HG02981 (cell line): ENCODE data around the gene HOXC6.
"Not testable (repeated sequence)": the region's sequence is repeated elsewhere in the genome, so short reads cannot be mapped to it uniquely, and the experiment has no call there.

ENCODE experiments used
- ATAC-seq: cut with Tn5 transposase; IDR thresholded peaks from one replicate; pipeline ENCODE4 v1.9.1; 2021; ENCODE audit warnings: mild to moderate bottlenecking, moderate library complexity; ENCODE audit not compliant: unreplicated experiment

The HOXC6 gene

DNA sequence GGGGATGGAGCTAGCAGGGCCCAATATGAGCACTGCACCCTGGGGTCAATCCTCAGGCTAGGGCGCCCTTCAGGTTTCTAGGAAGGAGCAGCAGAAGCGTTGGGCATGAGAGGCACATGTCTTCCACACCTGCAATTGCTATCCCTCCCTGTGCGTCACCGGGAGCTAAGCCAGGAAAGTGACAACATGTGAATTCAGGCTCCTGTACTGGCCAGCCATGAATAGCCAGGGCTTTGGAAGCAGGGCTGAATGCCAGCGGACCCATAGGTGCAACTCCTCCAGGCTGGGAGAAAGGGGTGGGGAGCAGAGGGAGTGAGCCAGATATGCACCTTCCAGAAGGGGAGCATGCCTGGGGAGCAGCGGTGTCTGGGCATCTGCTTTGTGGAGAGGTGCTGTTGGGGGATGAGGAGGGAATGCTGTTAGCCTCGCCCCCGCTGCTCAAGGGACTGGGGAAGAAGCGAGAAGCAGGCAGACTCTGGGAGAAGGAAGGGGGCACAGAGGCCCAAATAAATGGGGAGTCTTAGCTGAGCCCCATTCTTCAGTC is 10.7 kb downstream of the HOXC6 start:
- ATAC-seq, result no peak

DNA sequence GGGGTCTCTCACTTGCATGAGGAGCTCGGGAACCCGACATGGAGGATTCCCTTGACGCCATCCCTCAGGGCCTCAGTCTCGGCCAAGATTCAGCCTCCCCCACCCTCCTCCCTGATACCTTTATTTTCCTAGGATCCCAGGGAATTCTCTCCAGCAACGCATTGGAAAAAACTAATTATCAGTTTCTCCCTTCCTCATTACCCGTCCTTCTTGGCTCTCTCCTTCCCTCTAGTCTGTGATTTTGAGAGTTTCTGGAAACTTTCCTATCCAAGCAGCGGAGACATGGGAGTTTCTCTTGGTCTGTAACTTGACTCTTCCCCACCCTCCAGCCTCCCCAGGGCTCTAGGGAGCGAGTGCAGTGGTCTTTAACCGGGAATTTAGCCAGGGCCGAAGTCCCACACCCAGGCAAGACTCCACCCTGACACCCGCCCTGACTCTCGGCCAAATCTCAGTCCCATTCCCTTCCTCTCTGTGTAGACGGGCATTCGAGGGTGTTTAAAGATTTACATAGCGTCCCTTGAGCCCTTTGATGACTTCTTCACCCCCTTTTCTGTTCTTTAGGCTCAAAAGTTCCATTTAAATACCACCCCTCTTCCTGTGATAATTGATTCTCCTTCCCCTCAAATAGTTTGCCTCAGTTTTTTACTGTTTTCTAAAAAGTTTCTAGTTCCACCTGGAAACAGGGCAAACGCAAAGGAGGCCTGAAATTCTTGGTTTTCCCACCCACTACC is 11.3 kb downstream of the HOXC6 start:
- no peak for ATAC-seq

DNA sequence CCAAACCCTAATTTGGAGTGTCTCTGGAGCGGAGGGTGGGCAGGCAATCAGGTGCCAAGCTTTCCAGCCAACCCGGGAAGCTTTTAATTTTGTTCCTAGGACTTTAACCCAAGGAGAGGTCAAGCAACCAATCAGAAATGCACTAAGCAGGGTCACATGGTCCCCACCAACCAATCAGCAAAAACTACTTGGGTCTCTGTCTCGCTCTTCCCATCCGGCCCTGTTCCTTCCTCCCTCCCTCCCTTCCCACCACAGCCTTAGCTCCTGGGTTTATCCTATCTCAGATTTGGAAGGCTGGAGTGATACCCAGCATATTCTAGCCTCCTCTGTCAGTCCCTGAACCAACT is 11.9 kb downstream of the HOXC6 start:
- no peak for ATAC-seq

DNA sequence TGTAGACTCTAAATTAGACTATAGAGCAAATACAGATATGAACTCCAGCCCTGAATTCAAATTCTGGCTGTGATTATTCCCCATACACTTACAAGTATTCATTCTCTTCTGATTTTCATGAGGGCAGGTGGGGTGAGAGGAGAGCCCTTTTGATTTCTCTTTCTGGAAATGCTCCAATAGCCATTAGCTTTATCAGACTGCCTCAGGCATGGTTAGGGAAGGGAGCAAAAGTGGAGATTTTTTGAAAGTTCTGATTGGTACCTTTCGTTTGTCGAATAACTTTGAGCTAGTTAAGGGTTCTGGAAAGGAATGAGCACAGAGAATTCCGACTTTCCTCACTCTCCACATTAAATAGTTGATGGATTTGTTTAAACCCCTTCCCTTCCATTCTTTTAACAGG is 12.4 kb downstream of the HOXC6 start:
- ATAC-seq, result no peak

DNA sequence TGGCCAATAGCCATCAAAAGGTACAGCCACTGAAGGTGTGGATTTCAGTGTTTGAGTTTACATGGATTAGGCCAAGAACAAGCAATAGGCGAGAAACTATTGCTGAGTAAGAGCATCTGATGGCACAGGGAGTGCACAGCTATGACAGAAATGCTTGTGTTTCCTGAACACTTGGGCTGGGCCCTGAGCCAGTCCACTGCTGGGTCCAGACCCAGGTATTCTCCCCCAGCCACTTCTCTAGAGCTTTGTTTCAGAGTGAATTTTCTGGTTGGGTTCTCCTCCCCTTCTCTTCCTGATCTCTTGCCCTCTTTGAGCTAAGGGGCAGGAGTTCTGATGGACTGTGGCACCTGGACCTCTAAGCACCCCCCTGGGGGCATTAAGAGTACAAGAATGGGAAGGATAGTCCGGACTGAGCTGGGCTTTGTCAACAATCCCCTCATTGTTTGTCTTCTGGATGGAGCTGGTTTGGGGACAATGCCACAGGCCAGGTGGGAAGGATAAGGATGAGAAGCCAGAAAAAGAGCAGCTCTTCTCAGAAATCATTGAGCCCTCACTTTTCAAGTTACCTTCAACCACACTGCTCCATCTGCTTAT is 13.0 kb downstream of the HOXC6 start:
- no peak for ATAC-seq

DNA sequence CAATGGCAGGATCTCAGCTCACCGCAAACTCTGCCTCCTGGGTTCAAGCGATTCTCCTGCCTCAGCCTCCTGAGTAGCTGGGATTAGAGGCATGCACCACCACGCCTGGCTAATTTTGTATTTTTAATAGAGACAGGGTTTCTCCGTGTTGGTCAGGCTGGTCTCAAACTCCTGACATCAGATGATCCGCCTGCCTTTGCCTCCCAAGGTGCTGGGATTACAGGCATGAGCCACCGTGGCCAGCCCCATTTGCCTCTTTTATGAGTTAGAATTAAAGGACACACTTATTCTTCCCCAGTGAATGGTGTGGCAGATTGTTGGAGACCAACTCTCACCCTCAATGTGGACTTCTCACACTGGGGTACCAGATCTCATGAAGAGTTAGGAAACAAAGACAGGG is 13.8 kb downstream of the HOXC6 start:
- ATAC-seq, result not testable (repeated sequence)

DNA sequence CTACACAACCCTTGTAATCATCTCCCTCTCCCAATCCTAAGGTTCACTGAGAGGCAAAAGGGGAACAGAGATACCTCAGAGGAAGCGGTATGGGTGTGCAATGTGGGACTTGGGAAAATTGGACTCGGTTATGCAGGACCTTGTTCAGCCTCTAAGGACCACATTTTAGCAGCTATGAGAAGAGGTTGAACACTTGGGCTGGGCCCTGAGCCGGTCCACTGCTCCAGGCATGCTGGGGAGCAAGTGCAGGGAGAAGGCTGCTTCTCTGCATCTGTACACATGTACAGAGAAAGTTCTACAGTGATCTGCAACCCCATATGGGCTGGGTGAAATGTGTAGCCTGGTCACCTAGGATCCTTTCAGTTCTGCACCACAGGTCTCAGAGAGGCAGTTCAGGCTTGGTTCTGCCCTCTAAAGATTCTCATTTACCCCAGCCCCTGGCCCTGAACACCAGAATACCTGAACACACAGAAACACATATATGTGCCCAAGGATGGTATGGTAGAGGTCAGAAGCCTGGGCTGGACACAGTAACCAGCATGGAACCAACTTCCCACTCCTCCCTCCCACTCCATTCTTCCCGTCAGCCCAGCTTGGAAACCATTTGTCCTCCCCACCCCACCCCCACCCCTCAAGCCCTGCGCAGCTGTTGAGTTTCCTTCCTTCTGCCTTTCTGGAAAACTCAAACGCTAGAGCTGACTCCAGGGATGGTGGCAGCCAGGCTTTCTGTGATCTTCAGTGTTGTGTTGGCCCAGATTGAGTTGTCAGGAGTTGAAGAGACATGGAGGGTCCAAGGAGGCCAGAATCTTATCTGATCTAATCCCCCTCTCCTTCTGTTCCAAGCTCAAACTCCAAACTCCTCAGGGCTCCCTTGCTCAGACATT is 15.0 kb downstream of the HOXC6 start:
- ATAC-seq, result no peak

DNA sequence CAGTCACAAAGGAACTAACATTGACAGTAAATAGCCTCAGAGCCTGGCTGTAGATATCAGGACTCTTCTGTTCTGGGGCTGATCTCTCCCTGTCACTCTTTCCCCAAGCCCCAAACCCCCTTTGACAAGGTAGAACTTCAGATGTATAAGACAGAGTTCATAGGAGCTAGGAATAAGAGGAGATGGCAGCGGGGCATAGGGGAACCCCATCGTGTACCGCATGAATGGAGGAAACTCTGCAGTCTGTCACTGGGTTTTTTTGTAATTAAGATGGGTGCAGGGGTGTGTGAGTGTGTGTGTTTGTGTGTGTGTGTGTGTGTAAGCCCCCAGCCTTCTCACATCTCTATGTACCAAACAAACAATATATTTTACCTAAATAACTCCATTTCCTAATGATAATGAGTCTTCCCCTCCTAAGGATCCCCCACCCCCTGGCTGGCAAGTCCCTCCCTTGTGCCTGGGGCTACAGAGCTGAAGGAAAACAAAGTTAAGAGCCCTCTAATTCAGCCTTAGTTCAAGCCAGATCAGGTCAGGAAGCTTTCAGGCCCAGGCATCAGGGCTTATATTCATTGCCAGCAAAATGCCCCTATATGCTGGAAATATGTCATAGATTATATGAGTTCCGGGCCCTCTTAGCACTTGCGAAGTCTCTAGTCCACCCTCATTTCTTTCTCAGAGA is 16.3 kb downstream of the HOXC6 start:
- no peak for ATAC-seq

DNA sequence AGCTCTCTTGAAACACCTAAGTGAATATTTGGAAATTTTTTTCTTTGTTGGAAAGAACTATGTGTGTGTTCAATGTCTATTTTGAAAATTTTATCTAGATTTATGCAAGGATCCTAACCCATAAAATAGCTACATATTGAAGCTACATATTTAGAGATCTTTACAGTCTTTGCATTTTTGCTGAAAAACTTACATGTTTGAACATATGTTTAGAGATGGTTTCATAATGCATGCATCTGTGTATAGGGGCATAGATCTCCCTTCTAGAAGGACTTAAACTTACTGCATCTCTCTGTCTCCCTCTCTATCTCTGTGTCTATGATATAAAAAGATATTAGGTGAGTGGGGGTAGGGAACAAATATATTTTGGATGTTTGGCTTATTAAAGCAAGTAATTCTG is 17.2 kb downstream of the HOXC6 start:
- no peak for ATAC-seq

DNA sequence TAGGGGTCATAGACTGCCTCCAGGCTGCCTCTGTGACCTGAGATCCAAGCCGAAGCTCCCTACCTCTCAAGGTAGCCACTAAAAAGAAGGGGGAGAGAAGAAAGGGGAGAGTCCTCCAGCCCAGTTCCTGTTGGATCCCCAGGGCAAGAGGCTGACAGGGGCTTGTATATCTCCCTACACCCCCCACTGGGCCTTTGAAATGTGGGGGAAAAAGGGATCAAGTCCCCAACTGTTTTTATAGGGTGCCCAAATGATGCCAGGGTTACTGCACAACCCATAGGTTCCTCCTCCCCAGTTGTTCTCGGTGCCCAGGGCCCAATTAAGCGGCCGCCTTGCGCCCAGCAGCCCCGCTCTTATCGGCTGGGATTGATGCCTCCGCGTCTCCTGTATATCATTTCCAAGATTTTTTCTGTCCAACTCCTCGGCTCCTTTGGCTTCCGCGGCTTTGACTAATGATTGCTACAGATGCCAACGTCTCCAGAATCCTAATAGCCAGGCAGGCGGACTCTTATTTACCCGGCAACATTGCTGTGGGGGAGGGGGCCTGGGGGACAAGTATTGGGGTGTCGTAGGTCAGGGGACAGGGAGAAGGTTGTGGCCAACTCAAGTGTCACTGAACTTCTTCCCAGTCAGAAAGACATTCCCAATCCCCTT is 17.8 kb downstream of the HOXC6 start:
- ATAC-seq, result no peak

DNA sequence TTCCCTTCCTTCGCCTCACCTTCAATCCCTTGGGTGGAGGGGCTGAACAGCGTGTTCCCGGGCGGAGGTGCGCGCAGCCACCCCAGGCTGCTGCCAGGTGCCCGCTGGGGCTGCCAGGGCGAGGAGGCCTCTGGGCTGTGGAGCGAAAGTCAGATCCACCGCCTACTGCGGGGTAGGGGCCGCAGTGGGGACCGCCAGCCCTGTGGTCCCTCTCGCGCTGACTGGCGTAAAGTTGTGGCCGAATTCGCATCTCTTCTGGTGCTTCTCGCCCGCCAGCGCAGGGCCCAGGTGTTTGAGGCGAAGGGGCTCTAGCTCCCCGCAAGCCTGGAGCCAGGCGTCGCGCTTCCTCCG is 18.5 kb downstream of the HOXC6 start:
- no peak for ATAC-seq

DNA sequence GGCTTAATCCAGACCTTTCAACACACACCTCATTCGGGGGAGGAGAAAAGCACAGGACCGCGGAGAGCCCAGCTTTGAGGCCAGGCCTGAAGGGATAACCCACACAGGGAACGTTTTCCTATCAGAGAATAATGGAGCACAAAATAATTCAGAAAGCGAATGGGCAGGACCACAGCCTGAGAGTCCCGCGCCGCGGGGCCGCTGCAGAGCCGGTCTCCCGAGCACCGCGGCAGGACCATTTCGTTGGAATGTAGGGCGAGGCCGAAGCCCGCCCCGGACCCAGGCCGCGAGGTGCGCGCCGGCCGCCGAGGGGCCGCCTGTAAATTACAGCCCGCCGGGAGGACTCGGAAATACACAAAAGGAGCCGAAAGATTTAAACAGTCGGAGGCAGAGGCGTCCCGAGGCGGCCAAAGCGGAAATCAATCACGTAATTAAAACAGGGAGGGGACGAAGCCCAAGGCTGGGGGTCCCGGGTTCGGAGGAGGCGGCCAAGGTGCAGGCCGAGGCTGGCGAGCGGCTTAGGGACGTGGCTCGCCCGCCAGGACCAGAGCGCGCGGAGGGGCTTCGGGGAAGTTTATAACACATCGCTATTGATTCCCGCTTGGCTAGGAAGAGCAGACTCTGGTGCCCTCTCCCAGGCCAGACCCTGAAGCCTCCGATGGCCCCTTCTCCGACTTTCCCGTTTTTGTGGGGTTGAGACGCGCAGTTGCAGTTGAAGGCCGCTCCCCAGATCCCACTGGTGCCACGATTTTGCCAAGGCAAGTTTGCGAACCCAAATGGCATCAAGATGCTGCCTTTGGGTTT is 19.1 kb downstream of the HOXC6 start:
- ATAC-seq, result no peak

DNA sequence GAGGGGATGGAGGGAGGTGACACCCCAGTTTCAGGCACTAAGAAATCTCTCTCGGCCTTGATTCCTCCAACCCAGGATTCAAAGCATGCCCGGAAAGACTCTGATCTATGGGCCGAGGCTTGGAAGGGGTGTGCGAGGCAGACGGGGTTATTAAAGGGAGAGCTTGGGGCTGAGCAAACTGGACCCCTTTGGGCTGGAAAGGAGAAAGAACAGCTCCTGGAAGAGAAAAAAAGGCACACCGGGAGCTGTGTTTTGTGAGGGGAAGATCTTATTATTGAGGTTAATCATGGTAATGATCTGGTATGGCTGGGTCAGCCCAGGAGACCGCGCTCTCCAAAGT is 19.7 kb downstream of the HOXC6 start:
- no peak for ATAC-seq

DNA sequence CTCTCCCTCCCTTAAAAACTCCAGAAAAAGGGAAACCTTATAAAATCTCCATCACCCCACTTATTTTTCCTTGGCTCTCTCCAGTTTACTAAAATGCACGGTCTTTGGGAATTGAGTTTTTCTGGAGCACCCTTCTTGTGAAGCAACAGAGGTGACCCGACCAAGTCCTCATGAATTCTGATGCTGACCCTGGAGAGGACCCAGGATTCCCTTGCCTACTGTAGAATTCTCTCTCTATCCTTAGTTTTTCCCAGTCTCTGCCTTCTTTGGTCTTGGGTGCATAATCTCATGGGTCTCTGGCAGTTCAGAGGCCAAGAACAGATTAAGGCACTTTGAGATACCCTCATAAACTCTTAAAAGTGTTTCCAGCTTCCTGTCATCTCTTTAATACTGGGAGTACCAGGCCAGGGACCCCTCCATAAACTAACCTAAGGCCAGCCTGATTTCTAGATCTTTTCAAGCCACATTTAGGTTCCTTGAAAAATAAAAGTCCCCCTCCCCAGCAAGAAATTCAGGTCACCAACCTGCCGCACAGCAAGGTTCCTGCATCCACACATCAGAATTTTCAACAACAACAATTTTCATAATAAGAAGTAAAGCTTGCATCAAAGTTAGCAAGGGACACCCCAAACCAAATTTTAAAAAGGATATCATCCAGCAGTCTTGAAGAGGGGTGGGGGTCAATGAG is 20.3 kb downstream of the HOXC6 start:
- no peak for ATAC-seq

DNA sequence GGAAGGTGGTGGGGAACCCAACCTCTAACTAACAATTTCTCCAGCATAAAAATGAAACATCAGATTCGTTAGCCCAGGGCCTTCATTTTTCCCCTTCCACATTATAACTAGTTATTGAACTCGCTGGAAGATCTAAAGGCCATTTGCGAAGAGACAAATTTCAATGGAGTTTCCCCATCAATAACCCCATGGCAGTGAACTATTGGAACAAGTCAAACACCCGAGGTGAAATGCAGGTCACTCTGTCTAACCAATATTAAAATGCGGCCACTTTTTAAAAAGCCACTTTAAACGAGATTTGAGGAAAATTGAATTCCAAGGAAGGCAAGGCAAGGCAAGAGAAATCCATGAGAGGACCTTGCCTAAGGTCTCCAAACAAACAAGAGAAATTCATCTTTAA is 20.9 kb downstream of the HOXC6 start:
- ATAC-seq, result no peak

DNA sequence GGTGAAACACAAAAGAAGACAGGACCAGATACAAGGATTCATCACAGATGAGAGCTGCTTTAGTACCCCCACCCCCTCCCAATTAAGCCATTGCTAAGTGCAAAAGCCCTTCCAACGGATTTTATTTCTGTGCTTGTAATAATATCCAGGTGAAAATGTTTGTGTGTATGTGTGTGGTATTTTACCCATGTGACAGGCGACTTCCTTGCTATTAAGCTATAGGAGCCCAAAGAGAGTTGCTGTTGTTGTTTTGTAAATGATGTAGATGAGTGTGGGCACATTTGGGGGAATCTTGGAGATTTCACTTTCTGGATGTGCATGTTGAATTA is 22.2 kb downstream of the HOXC6 start:
- ATAC-seq, result no peak

DNA sequence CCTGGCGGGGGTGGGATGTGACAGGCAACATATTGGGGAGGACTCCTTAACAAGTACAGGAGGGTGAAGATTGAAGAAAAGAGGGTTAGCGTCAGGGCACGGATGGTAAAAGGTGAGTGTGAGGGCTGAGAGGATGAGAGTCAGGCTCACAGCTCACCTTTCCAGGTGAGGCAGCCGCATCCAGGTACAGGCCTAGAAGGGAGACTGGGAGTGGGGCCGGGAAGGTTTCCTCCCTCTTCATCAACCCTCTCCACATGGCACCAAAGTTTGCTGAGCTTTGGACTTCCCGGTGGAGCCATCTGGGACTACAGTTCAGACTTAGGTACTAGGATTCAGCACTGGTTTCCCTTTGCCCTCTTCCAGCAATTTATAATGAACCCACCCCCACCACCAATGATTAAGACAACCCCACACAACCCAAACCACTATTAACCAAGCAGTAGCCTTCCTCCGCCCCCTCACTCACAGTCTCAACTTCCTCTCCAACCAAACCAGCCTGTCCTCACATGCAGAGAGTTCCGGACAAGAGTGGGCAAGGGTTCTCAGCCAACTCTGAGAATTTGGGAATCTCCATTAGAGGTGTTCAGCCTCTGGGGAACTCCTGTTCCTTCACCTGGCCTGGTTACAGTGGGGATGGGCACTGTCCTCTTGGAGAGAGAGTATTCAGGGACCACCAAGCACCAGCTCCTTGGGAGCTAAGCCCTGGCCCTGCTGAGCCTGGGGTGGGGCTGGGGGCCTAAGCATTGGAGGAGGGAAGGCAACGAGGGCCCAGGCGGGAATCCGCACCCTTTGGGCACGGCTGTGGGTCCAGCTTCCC is 23.0 kb downstream of the HOXC6 start:
- no peak for ATAC-seq

DNA sequence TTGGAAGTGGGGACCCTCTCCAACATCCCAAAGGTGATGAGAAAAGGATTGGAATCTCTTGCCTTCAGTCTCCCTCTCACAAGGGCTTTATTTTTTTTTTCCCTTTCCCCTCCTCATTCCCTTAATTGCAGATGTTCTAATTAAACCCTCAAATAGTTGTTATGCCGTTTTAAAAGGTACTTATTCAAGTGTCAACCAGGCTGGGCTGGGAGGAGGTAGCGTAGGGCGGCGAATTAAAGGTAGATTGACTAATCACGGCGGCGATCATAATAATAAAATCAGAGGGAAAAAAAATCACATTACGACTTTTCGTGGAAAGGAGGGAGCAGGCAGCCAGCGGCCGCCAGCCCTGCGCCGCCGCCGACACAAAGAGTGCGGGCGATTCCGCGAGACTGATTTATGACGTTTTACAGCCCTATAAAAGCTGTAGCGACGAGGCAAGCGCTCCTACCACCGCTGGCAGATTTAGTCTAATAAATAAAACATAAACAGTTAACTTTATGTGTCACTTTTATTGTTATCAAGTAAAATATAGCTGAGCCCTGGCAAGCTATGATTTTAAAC is 23.7 kb downstream of the HOXC6 start:
- no peak for ATAC-seq
